HepG2 (cell line): Measurements from ENCODE around the gene KDM6B. TPM values are rescaled to one million over a fixed set of nuclear protein-coding genes. Genes with fewer than 3 reads are reported as not detected.
A peak's percentile ranks its signal among the peaks of the same experiment; 100 is the strongest.

ENCODE experiments used
- ATAC-seq: fragments of 200-7000 bp; cut with Tn5 transposase; 3 replicates; pipeline ENCODE4 v1.9.1; 2020; ENCODE audit warnings: mild to moderate bottlenecking, moderate library complexity
- BruUV-seq: library from RNA; stranded (reverse); fragments of 400-500 nt; replicated peaks from 2 replicates; lab custom pipeline; 2021; lab: Mats Ljungman, UMichigan
- CTCF ChIA-PET: fragments of 300-600 bp; formaldehyde crosslinking; extraction: SDS; loops from one replicate; lab custom pipeline; 2021; ENCODE audit warnings: low total read pairs, inconsistent platforms, low intra/inter-chr PET ratio; lab: Yijun Ruan, JAX
- POLR2A ChIA-PET: fragments of 350-600 bp; sonication (Branson Sonifier 250); formaldehyde crosslinking; loops from one replicate; lab custom pipeline; 2020; ENCODE audit warnings: antibody characterized with exemption, inconsistent platforms; lab: Yijun Ruan, JAX
- DNase-seq: peaks from one replicate; pipeline ENCODE4 v3.0.0-alpha.2; 2015; ENCODE audit warnings: low spot score
- FAIRE-seq: peaks from 3 replicates; lab custom pipeline; 2011; peaks lifted over from hg19 to GRCh38; lab: Jason Lieb, UNC
- H2AFZ ChIP-seq: one replicate; pipeline ENCODE4 v1.6.1; 2011; ENCODE audit warnings: low read length, inconsistent platforms
- H3K27ac ChIP-seq: fragments of 300-600 bp; 3 replicates; pipeline ENCODE4 v1.8.0; 2011; ENCODE audit warnings: mixed run types, mild to moderate bottlenecking, mixed read lengths, low read length, inconsistent platforms; ENCODE audit not compliant: insufficient read depth; ENCODE audit errors: extremely low read length
- H3K27me3 ChIP-seq, 2 experiments: fragments of 200-600 bp in 1 of 2; 2 replicates in 1 of 2; 3 replicates in 1 of 2; pipeline versions ENCODE4 v1.6.0 to v1.8.0; 2011; ENCODE audit warnings: low read length in 2 of 2, mild to moderate bottlenecking in 2 of 2, moderate library complexity in 2 of 2, inconsistent platforms in 1 of 2; ENCODE audit not compliant: insufficient read depth in 2 of 2, control insufficient read depth in 1 of 2
- H3K36me3 ChIP-seq, 2 experiments: fragments of 200-600 bp in 1 of 2; replicated peaks in 1 of 2; 2 replicates in 1 of 2; 3 replicates in 1 of 2; pipeline versions ENCODE4 v1.5.1 to v1.8.0; 2011; ENCODE audit warnings: low read length in 2 of 2, inconsistent platforms in 1 of 2; ENCODE audit not compliant: insufficient read depth in 2 of 2, control insufficient read depth in 1 of 2
- H3K4me1 ChIP-seq: 2 replicates; pipeline ENCODE4 v1.5.1; 2012; ENCODE audit warnings: low read length, inconsistent platforms; ENCODE audit not compliant: insufficient read depth
- H3K4me2 ChIP-seq: 2 replicates; pipeline ENCODE4 v1.6.0; 2011; ENCODE audit warnings: low read depth, low read length, inconsistent platforms
- H3K4me3 ChIP-seq, 3 experiments: fragments of 200-600 bp in 1 of 3; sonication (generic), shearing (Covaris generic) in 1 of 3; replicated peaks in 1 of 3; 2 replicates each; pipeline ENCODE4 v1.5.1; 2011 to 2016; ENCODE audit warnings: low read length in 3 of 3, inconsistent platforms in 2 of 3, low read depth in 2 of 3, mild to moderate bottlenecking in 2 of 3, control low read depth in 1 of 3, mixed read lengths in 1 of 3; ENCODE audit not compliant: insufficient read depth in 1 of 3
- H3K79me2 ChIP-seq: one replicate; pipeline ENCODE4 v1.6.1; 2011; ENCODE audit warnings: low read length, inconsistent platforms; ENCODE audit not compliant: insufficient read depth
- H3K9ac ChIP-seq: 2 replicates; pipeline ENCODE4 v1.6.0; 2011; ENCODE audit warnings: mild to moderate bottlenecking, low read depth, low read length, inconsistent platforms; ENCODE audit not compliant: insufficient read depth
- H3K9me3 ChIP-seq: 2 replicates; pipeline ENCODE4 v1.5.1; 2012; ENCODE audit warnings: mild to moderate bottlenecking, low read length
- H4K20me1 ChIP-seq: 2 replicates; pipeline ENCODE4 v1.6.0; 2011; ENCODE audit warnings: inconsistent platforms, mild to moderate bottlenecking, low read length, moderate library complexity; ENCODE audit not compliant: insufficient read depth
- BHLHE40 ChIP-seq: IDR thresholded peaks from 2 replicates; pipeline ENCODE4 v1.6.1; 2011; ENCODE audit warnings: low read length, improper control_type of control experiment
- RBFOX2 ChIP-seq: fragments of 200-400 bp; formaldehyde crosslinking; IDR thresholded peaks from 2 replicates; pipeline ENCODE4 v1.6.1; 2017; ENCODE audit warnings: low read depth, mild to moderate bottlenecking, low read length
- TBP ChIP-seq: sonication (generic); formaldehyde crosslinking; IDR thresholded peaks from 2 replicates; pipeline ENCODE4 v1.5.0; 2020; ENCODE audit warnings: missing genetic modification reagents
- WGBS: methylation state at CpG from one replicate; pipeline ENCODE4 v1.1.6; 2017; ENCODE audit warnings: low lambda C conversion rate; 5-methylcytosine and 5-hydroxymethylcytosine counted together
- in situ Hi-C: cut with HindIII; loops from 2 replicates; pipeline ENCODE4 v1.10.0; 2017; ENCODE audit warnings: low pct_unique_long_range_greater_than_20kb; ENCODE audit not compliant: extremely low pct_ligation_motif_present
- intact Hi-C: fragments of 100-400 bp; cut with micrococcal nuclease; formaldehyde crosslinking; loops from one replicate; pipeline ENCODE4 v1.10.0; 2022; ENCODE audit not compliant: unreplicated experiment
- polyA plus RNA-seq, 8 experiments: library from polyadenylated mRNA; depleted of rRNA in 3 of 8; stranded (reverse) in 7 of 8; unstranded in 1 of 8; fragments of >200 nt; fragmentation: Illumina TruSeq in 4 of 8; extraction: Trizol in 4 of 8; gene quantifications; 2 replicates each; pipeline versions ENCODE4 v1.2.1 to v1.2.3, GENCODE V29; 2011 to 2016; ENCODE audit warnings: low read depth in 4 of 8, missing spikeins in 1 of 8, mixed read lengths in 1 of 8; ENCODE audit not compliant: insufficient read depth in 1 of 8
- total RNA-seq, 5 experiments: library from RNA; depleted of rRNA; stranded (reverse); fragments of >200 nt; fragmentation: Illumina TruSeq; extraction: Trizol; gene quantifications; 2 replicates each; pipeline ENCODE4 v1.2.3, GENCODE V29; 2016; ENCODE audit warnings: low read depth in 1 of 5
- TF ChIP-seq, protein P1 (sequence below): sonication (generic); formaldehyde crosslinking; IDR thresholded peaks from 2 replicates; pipeline ENCODE4 v1.4.0; 2020; ENCODE audit warnings: low read depth, missing genetic modification reagents

The KDM6B gene
- total and polyA plus RNA-seq, 2 of the 13 experiments (the other 11 are each of a cell fraction or from before 2014, with no cell fraction given) = 1.3 to 2.1 TPM

DNA sequence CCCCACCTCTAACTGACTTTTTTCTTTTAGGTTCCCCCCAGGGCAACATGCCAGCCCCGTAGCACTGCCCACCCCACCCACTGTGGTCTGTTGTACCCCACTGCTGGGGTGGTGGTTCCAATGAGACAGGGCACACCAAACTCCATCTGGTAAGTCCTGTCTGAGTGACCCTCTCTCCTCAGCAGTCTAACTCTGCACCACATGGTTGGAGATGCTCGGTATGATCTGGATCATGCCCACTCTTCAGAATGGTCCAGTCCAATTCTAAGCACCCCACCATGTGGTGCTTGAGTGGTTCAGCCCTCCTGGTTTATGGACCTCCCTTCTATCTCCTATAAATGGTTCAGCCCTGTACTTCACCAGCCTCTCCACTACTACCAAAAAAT is 5.9 kb downstream of the KDM6B start:
- POLR2A ChIA-PET = interaction anchor here (8.1 kb wide), 1 partner anchor 17 kb away, joined by 104 read pairs; the partner anchor contains the start of genes CYB5D1, NAA38 and TMEM88
- CTCF ChIA-PET = no interaction called here

More for the DNA sequence above, 5.9 kb downstream of the KDM6B start:
- no TSS peak for BruUV-seq
- H3K79me2 ChIP-seq = peaks cover 52% of the 10 kb centered on the region
- no peak overlapping the region for H3K4me3 ChIP-seq
- peaks cover 0 to 3% of the 10 kb centered on the region in 2 experiments; a peak in 1 of 5 replicates for H3K27me3 ChIP-seq
- DNase-seq = peak; percentile 28
- H3K36me3 ChIP-seq = 0 out of 5 replicates have a peak, but pooled peaks cover 0 to 5% of the 10 kb centered on the region in 2 experiments
- H3K9ac ChIP-seq = no peak overlapping the region
- no peak for FAIRE-seq
- in situ Hi-C loops (loop anchor here (10.0 kb wide), 1 partner anchor 265 kb away; the partner anchor contains the start of gene CD68), intact Hi-C loops (loop anchor here (5.0 kb wide), 1 partner anchor 202 kb away; no protein-coding TSS in a partner anchor)
- WGBS = 69% methylated on average over 2 of the region's 2 CpGs
- 0 out of 2 replicates have a peak, but pooled peaks have one; percentile 44 for TF ChIP-seq RBFOX2
- TF ChIP-seq BHLHE40 = peak; percentile 62; the same call in 1 of the 2 replicates
- TF ChIP-seq, protein P1, sequence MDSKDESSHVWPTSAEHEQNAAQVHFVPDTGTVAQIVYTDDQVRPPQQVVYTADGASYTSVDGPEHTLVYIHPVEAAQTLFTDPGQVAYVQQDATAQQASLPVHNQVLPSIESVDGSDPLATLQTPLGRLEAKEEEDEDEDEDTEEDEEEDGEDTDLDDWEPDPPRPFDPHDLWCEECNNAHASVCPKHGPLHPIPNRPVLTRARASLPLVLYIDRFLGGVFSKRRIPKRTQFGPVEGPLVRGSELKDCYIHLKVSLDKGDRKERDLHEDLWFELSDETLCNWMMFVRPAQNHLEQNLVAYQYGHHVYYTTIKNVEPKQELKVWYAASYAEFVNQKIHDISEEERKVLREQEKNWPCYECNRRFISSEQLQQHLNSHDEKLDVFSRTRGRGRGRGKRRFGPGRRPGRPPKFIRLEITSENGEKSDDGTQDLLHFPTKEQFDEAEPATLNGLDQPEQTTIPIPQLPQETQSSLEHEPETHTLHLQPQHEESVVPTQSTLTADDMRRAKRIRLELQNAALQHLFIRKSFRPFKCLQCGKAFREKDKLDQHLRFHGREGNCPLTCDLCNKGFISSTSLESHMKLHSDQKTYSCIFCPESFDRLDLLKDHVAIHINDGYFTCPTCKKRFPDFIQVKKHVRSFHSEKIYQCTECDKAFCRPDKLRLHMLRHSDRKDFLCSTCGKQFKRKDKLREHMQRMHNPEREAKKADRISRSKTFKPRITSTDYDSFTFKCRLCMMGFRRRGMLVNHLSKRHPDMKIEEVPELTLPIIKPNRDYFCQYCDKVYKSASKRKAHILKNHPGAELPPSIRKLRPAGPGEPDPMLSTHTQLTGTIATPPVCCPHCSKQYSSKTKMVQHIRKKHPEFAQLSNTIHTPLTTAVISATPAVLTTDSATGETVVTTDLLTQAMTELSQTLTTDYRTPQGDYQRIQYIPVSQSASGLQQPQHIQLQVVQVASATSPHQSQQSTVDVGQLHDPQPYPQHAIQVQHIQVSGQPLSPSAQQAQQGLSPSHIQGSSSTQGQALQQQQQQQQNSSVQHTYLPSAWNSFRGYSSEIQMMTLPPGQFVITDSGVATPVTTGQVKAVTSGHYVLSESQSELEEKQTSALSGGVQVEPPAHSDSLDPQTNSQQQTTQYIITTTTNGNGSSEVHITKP = peak; percentile 98
- TF ChIP-seq TBP (CRISPR knock-in tag) = no peak
- no peak overlapping the region for H3K27ac ChIP-seq
- peaks cover 17% of the 10 kb centered on the region; the same call in 1 of the 2 replicates for H4K20me1 ChIP-seq
- ATAC-seq = no peak
- no peak overlapping the region for H2AFZ ChIP-seq
- peaks cover 41% of the 10 kb centered on the region for H3K4me1 ChIP-seq
- no peaks in the 10 kb centered on the region for H3K9me3 ChIP-seq
- H3K4me2 ChIP-seq = peak overlapping the region; percentile 96; the same call in 1 of the 2 replicates
